Measurements from ENCODE around the gene ST6GALNAC4.
A peak's percentile ranks its signal among the peaks of the same experiment; 100 is the strongest.

Gene ST6GALNAC4

GRCh38 chr9:127916720-127917581 is at the start of gene ST6GALNAC4:
Gene ST6GALNAC4 (minus strand): TSS chr9:127917041. CDS start chr9:127916419, 622 bp downstream.
- peak; percentile 90 for DNase-seq (ENCODE audit: low read depth)

GRCh38 chr9:127965953-127966352 is 49.1 kb upstream of the ST6GALNAC4 start:
- no peak for DNase-seq (ENCODE audit: low read depth)

- no peak for DNase-seq (ENCODE audit: low read depth)
Measured at GRCh38 chr9:127963359-127964064, 46.7 kb upstream of the ST6GALNAC4 start.

- no peak for DNase-seq (ENCODE audit: low read depth)
Measured at GRCh38 chr9:127963041-127963358, 46.2 kb upstream of the ST6GALNAC4 start.

- DNase-seq (ENCODE audit: low read depth): no peak
Measured at GRCh38 chr9:127962278-127962677, 45.4 kb upstream of the ST6GALNAC4 start.

- DNase-seq (ENCODE audit: low read depth): no peak
Measured at GRCh38 chr9:127961613-127962155, 44.8 kb upstream of the ST6GALNAC4 start.

GRCh38 chr9:127961155-127961490 is 44.3 kb upstream of the ST6GALNAC4 start:
- no peak for DNase-seq (ENCODE audit: low read depth)

GRCh38 chr9:127960410-127961154 is 43.7 kb upstream of the ST6GALNAC4 start:
- DNase-seq (ENCODE audit: low read depth): no peak

- DNase-seq (ENCODE audit: low read depth): no peak
Measured at GRCh38 chr9:127959841-127960409, 43.1 kb upstream of the ST6GALNAC4 start.

GRCh38 chr9:127959398-127959797 is 42.6 kb upstream of the ST6GALNAC4 start:
- no peak for DNase-seq (ENCODE audit: low read depth)

GRCh38 chr9:127958728-127959127 is 41.9 kb upstream of the ST6GALNAC4 start:
- DNase-seq (ENCODE audit: low read depth): no peak

- DNase-seq (ENCODE audit: low read depth): no peak
Measured at GRCh38 chr9:127955294-127956015, 38.6 kb upstream of the ST6GALNAC4 start.

GRCh38 chr9:127954831-127955293 is 38.0 kb upstream of the ST6GALNAC4 start:
- DNase-seq (ENCODE audit: low read depth): no peak

- no peak for DNase-seq (ENCODE audit: low read depth)
Measured at GRCh38 chr9:127953768-127954505, 37.1 kb upstream of the ST6GALNAC4 start.

GRCh38 chr9:127953154-127953553 is 36.3 kb upstream of the ST6GALNAC4 start:
- DNase-seq (ENCODE audit: low read depth): no peak

GRCh38 chr9:127950513-127951289 is 33.9 kb upstream of the ST6GALNAC4 start:
- no peak for DNase-seq (ENCODE audit: low read depth)

GRCh38 chr9:127949827-127950512 is 33.1 kb upstream of the ST6GALNAC4 start:
- DNase-seq (ENCODE audit: low read depth): no peak

- no peak for DNase-seq (ENCODE audit: low read depth)
Measured at GRCh38 chr9:127947841-127948710, 31.2 kb upstream of the ST6GALNAC4 start.
